K562 (cell line): ENCODE measurements around the gene CENPQ. TPM values are rescaled to one million over a fixed set of nuclear protein-coding genes. Genes with fewer than 3 reads are reported as not detected.

Experiments used
- ATAC-seq: fragments of 200-7000 bp; cut with Tn5 transposase; 3 replicates; pipeline ENCODE4 v1.9.1; 2020; ENCODE audit warnings: moderate library complexity
- Bru-seq: library from RNA; stranded (reverse); fragments of 400-500 nt; gene quantifications from one replicate; lab custom pipeline; 2021; lab: Mats Ljungman, UMichigan
- BruChase-seq, 2 experiments: library from RNA; stranded (reverse); fragments of 400-500 nt; gene quantifications; one replicate each; lab custom pipeline; 2021; lab: Mats Ljungman, UMichigan
- BruUV-seq: library from RNA; stranded (reverse); fragments of 400-500 nt; replicated peaks from 2 replicates; lab custom pipeline; 2021; lab: Mats Ljungman, UMichigan
- CTCF ChIA-PET: fragments of 300-600 bp; formaldehyde crosslinking; extraction: SDS; loops from one replicate; lab custom pipeline; 2021; ENCODE audit warnings: low intra/inter-chr PET ratio; lab: Yijun Ruan, JAX
- POLR2A ChIA-PET: fragments of 300-600, 350-650 bp; sonication (Branson Sonifier 250); formaldehyde crosslinking; extraction: SDS; loops from one replicate; lab custom pipeline; 2021; ENCODE audit warnings: antibody characterized with exemption, inconsistent platforms; lab: Yijun Ruan, JAX
- DNase-seq, 4 experiments: peaks; one replicate each; pipeline versions ENCODE4 v3.0.0 to v3.0.0-alpha.2; 2011 to 2018; ENCODE audit warnings: low spot score in 3 of 4, mixed read lengths in 3 of 4; ENCODE audit errors: extremely low read depth in 1 of 4
- FAIRE-seq: peaks from 2 replicates; lab custom pipeline; 2011; peaks lifted over from hg19 to GRCh38; lab: Jason Lieb, UNC
- H2AFZ ChIP-seq: 2 replicates; pipeline ENCODE4 v1.6.0; 2011; ENCODE audit warnings: low read depth, low read length, control low read depth, inconsistent platforms
- H3K27ac ChIP-seq: fragments of 200-600 bp; 3 replicates; pipeline ENCODE4 v1.8.0; 2011; ENCODE audit warnings: low read depth, mild to moderate bottlenecking, control low read depth, inconsistent platforms, low read length, moderate library complexity, mixed read lengths; ENCODE audit errors: extremely low read depth
- H3K27me3 ChIP-seq, 2 experiments: fragments of 300-600 bp in 1 of 2; 2 replicates in 1 of 2; 3 replicates in 1 of 2; pipeline versions ENCODE4 v1.6.0 to v1.8.0; 2011; ENCODE audit warnings: inconsistent platforms in 2 of 2, low read length in 2 of 2, mild to moderate bottlenecking in 1 of 2, mixed read lengths in 1 of 2, moderate library complexity in 1 of 2; ENCODE audit not compliant: control insufficient read depth in 2 of 2, insufficient read depth in 2 of 2
- H3K36me3 ChIP-seq: fragments of 300-600 bp; 3 replicates; pipeline ENCODE4 v1.8.0; 2011; ENCODE audit warnings: mild to moderate bottlenecking, low read length, inconsistent platforms; ENCODE audit not compliant: control insufficient read depth, insufficient read depth
- H3K4me1 ChIP-seq, 2 experiments: fragments of 200-600 bp in 1 of 2; replicated peaks in 1 of 2; 2 replicates in 1 of 2; 3 replicates in 1 of 2; pipeline versions ENCODE4 v1.5.1 to v1.8.0; 2011; ENCODE audit warnings: inconsistent platforms in 2 of 2, low read length in 2 of 2, mild to moderate bottlenecking in 1 of 2, mixed read lengths in 1 of 2, moderate library complexity in 1 of 2; ENCODE audit not compliant: control insufficient read depth in 2 of 2, insufficient read depth in 2 of 2
- H3K4me2 ChIP-seq: 2 replicates; pipeline ENCODE4 v1.6.1; 2011; ENCODE audit warnings: low read length, control low read depth, inconsistent platforms, mixed read lengths; ENCODE audit not compliant: insufficient read depth
- H3K4me3 ChIP-seq: fragments of 200-600 bp; sonication (generic), shearing (Covaris generic); 2 replicates; pipeline ENCODE4 v1.5.1; 2016; ENCODE audit warnings: control low read depth, inconsistent platforms
- H3K79me2 ChIP-seq: fragments of 200-600 bp; 3 replicates; pipeline ENCODE4 v1.8.0; 2011; ENCODE audit warnings: low read length, inconsistent platforms; ENCODE audit not compliant: control insufficient read depth, insufficient read depth
- H3K9ac ChIP-seq, 2 experiments: 2 replicates each; pipeline versions ENCODE4 v1.6.0 to v1.6.1; 2011; ENCODE audit warnings: low read depth in 2 of 2, low read length in 2 of 2, control low read depth in 1 of 2, inconsistent platforms in 1 of 2, mild to moderate bottlenecking in 1 of 2, mixed read lengths in 1 of 2; ENCODE audit not compliant: insufficient read depth in 1 of 2
- H3K9me1 ChIP-seq: one replicate; pipeline ENCODE4 v1.6.0; 2011; ENCODE audit warnings: inconsistent platforms, mild to moderate bottlenecking, low read length, moderate library complexity; ENCODE audit not compliant: control insufficient read depth, insufficient read depth
- H3K9me3 ChIP-seq: replicated peaks from 2 replicates; pipeline ENCODE4 v1.5.1; 2011; ENCODE audit warnings: low read depth, low read length, inconsistent platforms; ENCODE audit not compliant: control insufficient read depth, insufficient read depth
- H4K20me1 ChIP-seq: replicated peaks from 2 replicates; pipeline ENCODE4 v1.6.1; 2011; ENCODE audit warnings: low read length, inconsistent platforms, mixed read lengths; ENCODE audit not compliant: control insufficient read depth, insufficient read depth
- C11orf30 ChIP-seq: fragments of 450-650 bp; IDR thresholded peaks from 2 replicates; pipeline ENCODE4 v1.6.1; 2016; ENCODE audit warnings: low read depth, mild to moderate bottlenecking
- KLF6 ChIP-seq: fragments of 250-450 bp; sonication (Bioruptor Pico); IDR thresholded peaks from 2 replicates; pipeline ENCODE4 v1.4.0; 2020; ENCODE audit warnings: mild to moderate bottlenecking, moderate library complexity, borderline replicate concordance
- MCM7 ChIP-seq, 2 experiments: fragments of 450-650 bp; IDR thresholded peaks; 2 replicates each; pipeline ENCODE4 v1.6.1; 2016 to 2018
- MTF1 ChIP-seq: fragments of 250-450 bp; sonication (Bioruptor Pico); IDR thresholded peaks from 2 replicates; pipeline ENCODE4 v1.9.0; 2021; ENCODE audit warnings: moderate library complexity, mild to moderate bottlenecking, inconsistent platforms, borderline replicate concordance
- NR3C1 ChIP-seq: sonication (generic); formaldehyde crosslinking; IDR thresholded peaks from 2 replicates; pipeline ENCODE4 v1.8.1; 2022; ENCODE audit warnings: missing genetic modification reagents
- PPARD ChIP-seq: fragments of 250-450 bp; sonication (Bioruptor Pico); IDR thresholded peaks from 2 replicates; pipeline ENCODE4 v1.8.0; 2022; ENCODE audit warnings: inconsistent platforms, mild to moderate bottlenecking, moderate library complexity
- SPI1 ChIP-seq: IDR thresholded peaks from 2 replicates; pipeline ENCODE4 v1.6.1; 2011; ENCODE audit warnings: low read depth, low read length, control low read depth, borderline replicate concordance
- TBL1XR1 ChIP-seq, 2 experiments: IDR thresholded peaks; 2 replicates each; pipeline ENCODE4 v1.6.1; 2012; ENCODE audit warnings: improper control_type of control experiment in 2 of 2, low read length in 2 of 2, mild to moderate bottlenecking in 1 of 2
- ZBTB43 ChIP-seq: sonication (generic); formaldehyde crosslinking; IDR thresholded peaks from 2 replicates; pipeline ENCODE4 v1.8.0; 2023; ENCODE audit warnings: mild to moderate bottlenecking, missing genetic modification reagents
- ZNF436 ChIP-seq: fragments of 250-450, 450-650 bp; sonication (Bioruptor Pico); formaldehyde crosslinking; IDR thresholded peaks from 2 replicates; pipeline ENCODE4 v1.7.0; 2020; ENCODE audit warnings: mild to moderate bottlenecking
- ZNF639 ChIP-seq, 2 experiments: fragments of 200-800 bp in 1 of 2; sonication (Bioruptor generic) in 1 of 2; sonication (generic) in 1 of 2; formaldehyde crosslinking in 1 of 2; IDR thresholded peaks in 1 of 2; conservative IDR thresholded peaks in 1 of 2; 2 replicates each; pipeline versions ENCODE4 v1.5.0 to v1.6.1; 2016 to 2020; ENCODE audit warnings: missing compliant biosample characterization in 1 of 2, missing genetic modification characterization in 1 of 2, missing genetic modification reagents in 1 of 2
- WGBS: fragments of 100-300 bp; shearing (Covaris generic); methylation state at CpG from one replicate; pipeline ENCODE4 v1.1.6; 2016; ENCODE audit warnings: low coverage, mixed read lengths; ENCODE audit not compliant: insufficient coverage; ENCODE audit errors: missing lambda C conversion rate; 5-methylcytosine and 5-hydroxymethylcytosine counted together
- in situ Hi-C: fragments of 300-500 bp; cut with MboI; formaldehyde crosslinking; loops from 4 replicates; pipeline ENCODE4 v1.15.0; 2018; ENCODE audit warnings: inconsistent platforms, mixed read lengths
- intact Hi-C: fragments of 100-400 bp; cut with micrococcal nuclease; formaldehyde crosslinking; loops from 2 replicates; pipeline ENCODE4 v1.14.2; 2022
- long read RNA-seq, 3 experiments: library from polyadenylated mRNA in 2 of 3; library from RNA in 1 of 3; unstranded in 2 of 3; stranded (forward) in 1 of 3; transcript quantifications; one replicate each; pipeline ENCODE4 v2.0.0, GENCODE V29; 2019 to 2022
- polyA minus RNA-seq, 3 experiments: library from RNA; depleted of rRNA, polyadenylated mRNA; stranded (reverse); fragments of >200 nt; gene quantifications; 2 replicates each; pipeline ENCODE4 v1.2.3, GENCODE V29; 2011
- polyA plus RNA-seq, 8 experiments: library from polyadenylated mRNA; depleted of rRNA in 4 of 8; stranded (reverse) in 5 of 8; unstranded in 3 of 8; fragments of >200 nt; fragmentation: Nextera tagmentation in 2 of 8; fragmentation: Illumina TruSeq in 1 of 8; extraction: Ambion mirVana in 2 of 8; extraction: Trizol in 1 of 8; gene quantifications; 2 replicates each; pipeline versions ENCODE4 v1.2.1 to v1.2.3, GENCODE V29; 2011 to 2014; ENCODE audit warnings: inconsistent platforms in 1 of 8, missing spikeins in 1 of 8
- total RNA-seq, 7 experiments: library from RNA; depleted of rRNA in 6 of 7; stranded (reverse); fragments of >200 nt in 6 of 7; fragmentation: Illumina TruSeq in 2 of 7; extraction: Trizol in 2 of 7; gene quantifications; 2 replicates each; pipeline versions ENCODE4 v1.2.1 to v1.2.3, GENCODE V29; 2011 to 2021; ENCODE audit warnings: low replicate concordance in 1 of 7

Gene CENPQ
- total RNA-seq (2011; cell fraction: chromatin; rRNA removed; ENCODE audit: low replicate concordance): 3.2 and 11.6 TPM in 2 replicates
- 2.1 and 2.2 TPM in 2 replicates for total RNA-seq (2011; cell fraction: nucleolus; rRNA removed)
- total RNA-seq (2011; cell fraction: nucleoplasm; rRNA removed): 5.8 and 14.0 TPM in 2 replicates
- 12.7 and 14.2 TPM in 2 replicates for total RNA-seq (2014; rRNA removed)
- total RNA-seq (2014; rRNA removed; fragmentation: Illumina TruSeq; extraction: Trizol): 26.5 and 34.3 TPM in 2 replicates
- total RNA-seq (2015; rRNA removed; fragmentation: Illumina TruSeq; extraction: Trizol): 15.7 and 17.5 TPM in 2 replicates
- 16.4 and 18.5 TPM in 2 replicates for total RNA-seq (2021)
- 19.1 and 29.5 TPM in 2 replicates for polyA plus RNA-seq (2011; rRNA removed)
- polyA plus RNA-seq (2011; cell fraction: cytosol; rRNA removed): 2.9 and 7.8 TPM in 2 replicates
- 4.3 and 8.1 TPM in 2 replicates for polyA plus RNA-seq (2011; cell fraction: nucleus; rRNA removed)
- 12.0 and 15.5 TPM in 2 replicates for polyA plus RNA-seq (2012)
- polyA plus RNA-seq (2014; fragmentation: Illumina TruSeq; extraction: Trizol): 24.3 and 26.4 TPM in 2 replicates
- 10 to 100 TPM; 39.5 to 48.3 TPM for polyA plus RNA-seq (2014; fragmentation: Nextera tagmentation; extraction: Ambion mirVana)
- 17.4 and 21.5 TPM in 2 replicates for polyA plus RNA-seq (2014; rRNA removed)
- 13.0 and 15.2 TPM in 2 replicates for polyA minus RNA-seq (2011; rRNA and poly(A)+ RNA removed)
- polyA minus RNA-seq (2011; cell fraction: cytosol; rRNA and poly(A)+ RNA removed): 2.7 and 4.9 TPM in 2 replicates
- 3.1 and 6.0 TPM in 2 replicates for polyA minus RNA-seq (2011; cell fraction: nucleus; rRNA and poly(A)+ RNA removed)
- percentile 88 among the genes with signal in this experiment for Bru-seq, nascent RNA
- BruChase-seq, experiment 1, labeled RNA remaining after a 2-hour chase: percentile 82 among the genes with signal in this experiment
- BruChase-seq, experiment 2, labeled RNA remaining after a 6-hour chase: percentile 82 among the genes with signal in this experiment
- long read RNA-seq, experiment 1, transcript CENPQ-201 (9 exons, 1,733 nt): major isoform, 19 of 45 reads
- long read RNA-seq, experiment 1, partial matches to known transcripts: 6 of 45 reads
- long read RNA-seq, experiment 1, other reads (novel, unspliced or antisense): 20 of 45 reads
- long read RNA-seq, experiment 2, partial matches to known transcripts: 10 of 17 reads
- long read RNA-seq, experiment 2, other reads (novel, unspliced or antisense): 4 of 17 reads
- long read RNA-seq, experiment 3, transcript CENPQ-201 (9 exons, 1,733 nt): major isoform, 8 of 19 reads
- long read RNA-seq, experiment 3, partial matches to known transcripts: 4 of 19 reads
- long read RNA-seq, experiment 3, other reads (novel, unspliced or antisense): 7 of 19 reads

- POLR2A ChIA-PET: interaction anchor here (1.3 kb wide), 1 partner anchor 14 kb away, joined by 4 read pairs; no protein-coding TSS in a partner anchor
- TF ChIP-seq ZNF639 (CRISPR knock-in tag; conservative IDR thresholded peaks at IDR 0.05 in 1 of 2, IDR thresholded peaks at IDR 0.05 in 1 of 2): no peak
- no peak for TF ChIP-seq MCM7 (IDR thresholded peaks at IDR 0.05)
- TF ChIP-seq NR3C1: no peak
- TF ChIP-seq MTF1 (CRISPR knock-in tag): no peak
- TF ChIP-seq C11orf30: peak; percentile 98
- TF ChIP-seq SPI1: peak; percentile 88
- no peak for TF ChIP-seq ZBTB43 (CRISPR knock-in tag)
- peak in 1 of 2 experiments; percentile 97; a peak in 2 of 4 replicates for TF ChIP-seq TBL1XR1 (IDR thresholded peaks at IDR 0.05; ENCODE audit: low read length in 2 of 2)
- TF ChIP-seq ZNF436 (CRISPR knock-in tag): no peak
- TF ChIP-seq KLF6 (CRISPR knock-in tag): peak; percentile 82; the same call in 1 of the 2 replicates
- no peak for TF ChIP-seq PPARD (CRISPR knock-in tag)
Observed at GRCh38 chr6:49462927-49463611, at the start of gene CENPQ, which contains the start of gene MMUT. TSS of gene CENPQ (plus strand) at chr6:49463370. CDS start at chr6:49470177, 6,807 bp downstream. TSS of gene MMUT (minus strand) at chr6:49463253. CDS start at chr6:49459466, 3,787 bp downstream.

More at GRCh38 chr6:49462927-49463611, at the start of gene CENPQ, which contains the start of gene MMUT:
- Histone ChIP-seq H3K79me2 (peaks cover 64% of the 10 kb centered on the region), H3K27ac (peak within 1 kb of the TSS; percentile 85), H3K27me3 (no peaks in the 10 kb centered on the region), H3K9me3 (no peaks in the 10 kb centered on the region), H3K4me1 (peaks cover 0 to 8% of the 10 kb centered on the region in 2 experiments; a peak in 2 of 5 replicates), H2AFZ (peak within 1 kb of the TSS; percentile 97), H3K36me3 (peaks cover 7% of the 10 kb centered on the region; the same call in 2 of the 3 replicates), H3K9ac (peak within 1 kb of the TSS; percentile 88 to 91), H3K4me2 (peak within 1 kb of the TSS; percentile 98), H3K9me1 (no peaks in the 10 kb centered on the region), H4K20me1 (no peaks in the 10 kb centered on the region), H3K4me3 (peak within 1 kb of the TSS; percentile 74)
- no TSS peak for BruUV-seq
- intact Hi-C loops (loop anchor here (5.0 kb wide), 2 partner anchors 144 to 274 kb away; no protein-coding TSS in a partner anchor), in situ Hi-C loops (no loop called here)
- DNase-seq (peak; percentile 97 to 99 (median 97)), ATAC-seq (peak; percentile 99), FAIRE-seq (peak; percentile 98)
- WGBS: under 1% methylated on average over 37 of the region's 37 CpGs
- CTCF ChIA-PET: no interaction called here
